ENCODE measurements around the gene MED23. TPM values are rescaled to one million over a fixed set of nuclear protein-coding genes. Genes with fewer than 3 reads are reported as not detected.
"Not testable (repeated sequence)": the region's sequence is repeated elsewhere in the genome, so short reads cannot be mapped to it uniquely, and the experiment has no call there.

MED23 gene
- total RNA-seq, 1 donor, result 19.7 TPM

GRCh38 chr6:131586543-131586942 lies 41.5 kb downstream of the MED23 start:
- DNase-seq (ENCODE audit: low read depth in 2 of 3, low spot score in 2 of 3), result no peak

DNA sequence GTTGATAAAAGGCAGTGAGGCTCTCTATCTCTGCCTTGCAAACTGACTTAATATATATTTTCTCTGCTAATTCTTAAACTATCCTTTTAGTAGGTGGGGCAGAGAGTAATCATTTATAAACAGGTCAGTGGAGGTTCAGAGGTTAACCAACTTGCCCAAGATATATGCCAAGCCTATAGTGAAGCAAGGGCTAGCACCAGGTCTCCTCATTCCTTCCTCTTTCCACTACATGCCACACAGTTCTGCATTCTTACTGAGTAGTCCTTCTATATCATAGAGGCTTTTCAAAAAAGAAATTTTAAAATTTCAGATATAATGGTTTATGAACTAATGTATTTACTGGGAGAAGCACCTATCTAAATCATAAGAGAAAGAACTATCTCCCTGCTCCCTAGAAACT lies 46.5 kb downstream of the MED23 start:
- no peak for DNase-seq (ENCODE audit: low read depth in 2 of 3, low spot score in 2 of 3)

- DNase-seq (ENCODE audit: low read depth in 2 of 3, low spot score in 2 of 3), result no peak
These were observed 52.1 kb downstream of the MED23 start for GRCh38 chr6:131575834-131576478.

GRCh38 chr6:131574686-131575085 lies 53.4 kb downstream of the MED23 start:
- no peak for DNase-seq (ENCODE audit: low read depth in 2 of 3, low spot score in 2 of 3)

GRCh38 chr6:131574133-131574532 lies 53.9 kb downstream of the MED23 start:
- no peak for DNase-seq (ENCODE audit: low read depth in 2 of 3, low spot score in 2 of 3)

- no peak for DNase-seq (ENCODE audit: low read depth in 2 of 3, low spot score in 2 of 3)
These were observed 55.2 kb downstream of the MED23 start, which contains the start of gene ARG1 for GRCh38 chr6:131572686-131573415. Gene ARG1 (plus strand): TSS chr6:131573226. CDS start chr6:131573283, 57 bp downstream.

- no peak for DNase-seq (ENCODE audit: low read depth in 2 of 3, low spot score in 2 of 3)
These were observed 59.3 kb downstream of the MED23 start for GRCh38 chr6:131568726-131569125.

GRCh38 chr6:131565056-131565455 lies 63.0 kb downstream of the MED23 start:
- no peak for DNase-seq (ENCODE audit: low read depth in 2 of 3, low spot score in 2 of 3)

DNA sequence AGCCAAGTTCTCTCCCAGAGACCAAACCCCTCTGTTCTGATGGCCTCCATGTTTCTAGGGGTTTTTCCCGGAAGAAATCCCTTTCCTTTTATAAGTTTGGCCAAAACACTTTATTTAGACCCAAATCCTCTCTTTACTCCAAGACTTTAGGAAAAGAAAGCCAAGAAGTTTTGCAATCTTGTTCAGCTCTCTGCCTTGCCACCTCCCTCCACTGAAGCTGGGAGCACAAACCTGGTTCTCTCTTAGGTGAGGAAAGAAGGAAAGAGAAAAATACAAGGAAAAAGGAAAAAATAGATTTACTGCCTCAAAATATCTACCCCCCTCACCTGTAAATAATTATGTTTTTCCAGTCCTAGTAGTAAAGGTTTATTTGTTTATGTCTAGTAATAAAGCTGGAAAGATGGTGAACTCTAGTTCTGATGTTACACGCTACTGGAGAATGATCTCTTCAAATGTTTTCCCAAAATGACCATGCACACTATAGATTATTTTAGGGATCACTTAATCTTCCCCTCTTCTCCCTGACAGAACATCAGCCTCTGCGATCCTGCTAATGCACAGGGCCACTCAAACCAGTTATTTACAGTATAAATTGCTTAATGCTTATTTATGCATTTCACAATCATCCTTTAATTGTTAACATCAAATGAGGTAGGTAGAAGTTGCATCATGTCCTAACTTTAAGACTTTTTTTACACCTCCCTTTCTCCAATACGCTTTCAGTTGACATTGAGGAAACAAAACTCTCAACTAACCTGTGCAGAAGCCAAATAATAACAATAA lies 65.9 kb downstream of the MED23 start:
- no peak for DNase-seq (ENCODE audit: low read depth in 2 of 3, low spot score in 2 of 3)

DNA sequence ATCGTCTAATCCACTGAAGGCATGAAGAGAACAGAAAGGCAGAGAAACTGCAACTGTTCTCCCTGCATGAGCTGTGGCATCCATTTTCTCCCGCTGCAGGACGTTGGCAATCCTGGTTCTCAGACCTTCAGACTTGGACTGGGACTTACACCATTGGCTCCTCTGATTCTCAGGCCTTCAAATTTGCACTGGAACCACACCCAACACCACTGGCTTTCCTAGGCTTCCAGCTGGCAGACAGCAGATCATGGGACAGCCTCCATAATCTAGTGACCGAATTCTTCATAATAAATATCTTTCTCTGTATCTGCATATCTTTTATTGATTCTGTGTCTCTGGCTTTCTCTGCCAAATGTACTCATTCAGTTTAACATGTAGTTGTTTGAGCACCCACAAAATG lies 69.1 kb downstream of the MED23 start:
- DNase-seq (ENCODE audit: low read depth in 2 of 3, low spot score in 2 of 3), result no peak

DNA sequence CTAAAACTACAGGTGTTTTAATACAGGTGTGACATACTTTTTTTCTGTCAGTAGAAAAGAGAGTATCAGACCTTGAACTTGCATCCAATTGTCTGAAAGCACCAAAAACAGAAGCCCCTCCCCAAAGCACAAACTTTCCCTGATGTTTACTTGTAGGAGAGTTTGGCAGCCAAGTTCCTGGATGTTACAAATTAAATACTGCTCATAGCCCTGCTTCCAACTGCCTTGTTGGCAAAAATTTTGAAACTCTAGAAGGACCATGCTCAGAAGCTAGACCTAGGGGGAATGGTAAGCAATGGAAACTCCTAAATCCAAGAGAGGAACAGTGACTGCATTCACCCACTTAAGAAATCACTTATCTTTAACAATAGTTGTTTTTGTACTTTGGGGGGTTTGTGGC lies 72.0 kb downstream of the MED23 start:
- DNase-seq (ENCODE audit: low read depth in 2 of 3, low spot score in 2 of 3), result no peak

- DNase-seq (ENCODE audit: low read depth in 2 of 3, low spot score in 2 of 3), result no peak
These were observed 75.5 kb downstream of the MED23 start for GRCh38 chr6:131552572-131552971.

GRCh38 chr6:131551902-131552301 lies 76.1 kb downstream of the MED23 start:
- DNase-seq (ENCODE audit: low read depth in 2 of 3, low spot score in 2 of 3), result no peak

- DNase-seq (ENCODE audit: low read depth in 2 of 3, low spot score in 2 of 3), result no peak
These were observed 78.2 kb downstream of the MED23 start for GRCh38 chr6:131549811-131550210.

- DNase-seq (ENCODE audit: low read depth in 2 of 3, low spot score in 2 of 3), result no peak
These were observed 79.6 kb downstream of the MED23 start for GRCh38 chr6:131548441-131548840.

- DNase-seq (ENCODE audit: low read depth in 2 of 3, low spot score in 2 of 3), result no peak
These were observed 80.6 kb downstream of the MED23 start for GRCh38 chr6:131547488-131547887.

GRCh38 chr6:131545317-131545716 lies 82.7 kb downstream of the MED23 start:
- no peak for DNase-seq (ENCODE audit: low read depth in 2 of 3, low spot score in 2 of 3)

DNA sequence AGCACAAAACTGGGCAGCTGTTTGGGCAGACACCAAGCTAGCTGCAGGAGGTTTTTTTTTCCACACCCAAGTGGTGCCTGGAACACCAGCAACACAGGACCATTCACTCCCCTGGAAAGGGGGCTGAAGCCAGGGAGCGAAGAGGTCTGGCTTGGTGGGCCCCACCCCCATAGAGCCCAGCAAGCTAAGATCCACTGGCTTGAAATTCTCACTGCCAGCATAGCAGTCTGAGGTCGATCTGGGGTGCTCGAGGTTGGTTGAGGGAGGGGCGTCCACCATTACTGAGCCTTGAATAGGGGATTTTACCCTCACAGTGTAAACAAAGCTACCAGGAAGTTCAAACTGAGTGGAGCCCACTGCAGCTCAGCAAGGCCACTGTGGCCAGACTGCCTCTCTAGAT lies 89.4 kb downstream of the MED23 start:
- DNase-seq (ENCODE audit: low read depth in 2 of 3, low spot score in 2 of 3), result not testable (repeated sequence)

- DNase-seq (ENCODE audit: low read depth in 2 of 3, low spot score in 2 of 3), result no peak
These were observed 95.4 kb downstream of the MED23 start for GRCh38 chr6:131532580-131533039.

DNA sequence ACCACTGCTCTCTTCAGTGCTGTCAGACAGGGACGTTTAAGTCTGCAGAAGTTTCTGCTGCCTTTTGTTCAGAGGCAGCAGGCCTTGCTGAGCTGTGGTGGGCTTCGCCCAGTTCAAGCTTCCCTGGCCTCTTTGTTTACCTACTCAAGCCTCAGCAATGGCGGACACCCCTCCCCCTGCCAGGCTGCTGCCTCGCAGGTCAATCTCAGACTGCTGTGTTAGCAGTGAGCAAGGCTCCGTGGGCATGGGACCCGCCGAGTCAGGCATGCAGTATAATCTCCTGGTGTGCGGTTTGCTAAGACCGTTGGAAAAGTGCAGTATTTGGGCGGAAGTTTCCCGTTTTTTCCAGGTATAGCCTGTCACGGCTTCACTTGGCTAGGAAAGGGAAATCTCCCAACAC lies 96.4 kb downstream of the MED23 start:
- not testable (repeated sequence) for DNase-seq (ENCODE audit: low read depth in 2 of 3, low spot score in 2 of 3)

DNA sequence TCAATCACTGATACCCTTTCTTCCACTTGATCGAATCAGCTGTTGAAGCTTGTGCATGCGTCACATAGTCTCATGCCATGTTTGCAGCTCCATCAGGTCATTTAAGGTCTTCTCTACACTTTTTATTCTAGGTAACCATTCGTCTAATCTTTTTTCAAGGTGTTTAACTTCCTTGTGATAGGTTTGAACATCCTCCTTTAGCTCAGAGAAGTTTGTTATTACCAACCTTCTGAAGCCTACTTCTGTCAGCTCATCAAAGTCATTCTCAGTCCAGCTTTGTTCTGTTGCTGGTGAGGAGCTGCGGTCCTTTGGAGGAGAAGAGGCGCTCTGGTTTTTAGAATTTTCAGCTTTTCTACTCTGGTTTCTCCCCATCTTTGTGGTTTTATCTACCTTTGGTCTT lies 97.1 kb downstream of the MED23 start:
- DNase-seq (ENCODE audit: low read depth in 2 of 3, low spot score in 2 of 3), result not testable (repeated sequence)

All from hematopoietic multipotent progenitor cell (in vitro differentiated cells).